Heart left ventricle (tissue), 13 donors: ENCODE measurements around the gene RBM20.

Experiments
- POLR2A ChIP-seq, 2 donors: fragments of 450-650 bp; IDR thresholded peaks; one replicate each; pipeline ENCODE4 v1.6.1; 2017; ENCODE audit warnings: antibody characterized with exemption in 2 of 2, mild to moderate bottlenecking in 2 of 2, moderate library complexity in 2 of 2
- TF ChIP-seq, protein P1 (sequence below), 12 donors: fragments of 200-600 bp; sonication (generic) in 4 of 12; IDR thresholded peaks; one replicate each; pipeline versions ENCODE4 v1.5.0 to v1.8.0; 2018 to 2022; ENCODE audit warnings: antibody characterized with exemption in 12 of 12, mild to moderate bottlenecking in 5 of 12
- donor health status: ischemic (EF 13 %, LVEDD 7.1; RV severe dilation, severe dysfunction).
- donor health status: DM: no; HTN: yes; CAD: no.
- donor health status: DM: no; HTN: no; CAD: no.
- donor health status: ischemic (EF 25% LVEDD 6.9; RV normal size, moderate dysfunction).
- donor health status: ischemic (EF 25% LVEDD 5.7; RV mildly dilated, moderate dysfunction).
- donor health status: ischemic (EF 35%, LVEDD 5.7; RV mildly dilated, moderate dysfunction).
- donor health status: nonischemic (EF 11% LVEDD 7.7; RV severe dilation, severe dysfunction).
- donor health status: DM: yes; HTN: yes; CAD: no.
- donor health status: PGD.
- donor health status: ischemic (EF 29% LVEDD 5.4; RV normal size, mild dysfunction).
- donor health status: nonischemic (EF 23%, LVEDD 6.1; RV moderate dilation, normal function).

DNA sequence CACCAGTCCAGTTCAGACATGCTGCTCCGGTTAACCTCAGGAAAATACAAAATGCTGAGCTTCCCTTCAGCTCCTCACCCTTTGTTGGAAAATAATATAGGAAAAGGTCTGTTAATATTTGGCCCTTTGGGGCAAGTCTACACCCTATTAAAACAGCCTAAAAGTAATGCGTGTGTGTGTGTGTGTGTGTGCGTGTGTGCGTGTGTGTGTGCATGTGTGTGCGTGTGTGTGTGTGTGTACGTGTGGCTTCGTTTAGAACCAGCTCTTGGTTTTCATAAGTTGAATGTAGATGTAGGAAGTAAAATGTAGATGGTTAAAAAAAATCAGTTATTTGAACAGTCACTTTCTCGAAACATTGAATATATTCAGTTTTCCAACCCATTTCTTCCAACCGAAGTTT, 166.5 kb downstream of the RBM20 start:
- no peak for TF ChIP-seq POLR2A (IDR thresholded peaks at IDR 0.05)
- TF ChIP-seq, protein P1, sequence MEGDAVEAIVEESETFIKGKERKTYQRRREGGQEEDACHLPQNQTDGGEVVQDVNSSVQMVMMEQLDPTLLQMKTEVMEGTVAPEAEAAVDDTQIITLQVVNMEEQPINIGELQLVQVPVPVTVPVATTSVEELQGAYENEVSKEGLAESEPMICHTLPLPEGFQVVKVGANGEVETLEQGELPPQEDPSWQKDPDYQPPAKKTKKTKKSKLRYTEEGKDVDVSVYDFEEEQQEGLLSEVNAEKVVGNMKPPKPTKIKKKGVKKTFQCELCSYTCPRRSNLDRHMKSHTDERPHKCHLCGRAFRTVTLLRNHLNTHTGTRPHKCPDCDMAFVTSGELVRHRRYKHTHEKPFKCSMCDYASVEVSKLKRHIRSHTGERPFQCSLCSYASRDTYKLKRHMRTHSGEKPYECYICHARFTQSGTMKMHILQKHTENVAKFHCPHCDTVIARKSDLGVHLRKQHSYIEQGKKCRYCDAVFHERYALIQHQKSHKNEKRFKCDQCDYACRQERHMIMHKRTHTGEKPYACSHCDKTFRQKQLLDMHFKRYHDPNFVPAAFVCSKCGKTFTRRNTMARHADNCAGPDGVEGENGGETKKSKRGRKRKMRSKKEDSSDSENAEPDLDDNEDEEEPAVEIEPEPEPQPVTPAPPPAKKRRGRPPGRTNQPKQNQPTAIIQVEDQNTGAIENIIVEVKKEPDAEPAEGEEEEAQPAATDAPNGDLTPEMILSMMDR (IDR thresholded peaks at IDR 0.05), result no peak
